ENCODE measurements around the gene APOBEC3B. TPM values are rescaled to one million over a fixed set of nuclear protein-coding genes. Genes with fewer than 3 reads are reported as not detected.
A peak's percentile ranks its signal among the peaks of the same experiment; 100 is the strongest.
"Not testable (repeated sequence)": the region's sequence is repeated elsewhere in the genome, so short reads cannot be mapped to it uniquely, and the experiment has no call there.

Gene APOBEC3B
- total RNA-seq, 1 donor from 2014 or later: 6.7 TPM

- H3K4me3 Mint-ChIP-seq: peak overlapping the region; percentile 79
- H3K27ac Mint-ChIP-seq: peak overlapping the region; percentile 87
- no peak for DNase-seq (ENCODE audit: extremely low spot score, unreplicated experiment)
- H3K36me3 Mint-ChIP-seq: peaks cover 5% of the 10 kb centered on the region
- peaks cover 40% of the 10 kb centered on the region for H3K4me1 Mint-ChIP-seq (ENCODE audit: unreplicated experiment)
- TF ChIP-seq, protein P1, sequence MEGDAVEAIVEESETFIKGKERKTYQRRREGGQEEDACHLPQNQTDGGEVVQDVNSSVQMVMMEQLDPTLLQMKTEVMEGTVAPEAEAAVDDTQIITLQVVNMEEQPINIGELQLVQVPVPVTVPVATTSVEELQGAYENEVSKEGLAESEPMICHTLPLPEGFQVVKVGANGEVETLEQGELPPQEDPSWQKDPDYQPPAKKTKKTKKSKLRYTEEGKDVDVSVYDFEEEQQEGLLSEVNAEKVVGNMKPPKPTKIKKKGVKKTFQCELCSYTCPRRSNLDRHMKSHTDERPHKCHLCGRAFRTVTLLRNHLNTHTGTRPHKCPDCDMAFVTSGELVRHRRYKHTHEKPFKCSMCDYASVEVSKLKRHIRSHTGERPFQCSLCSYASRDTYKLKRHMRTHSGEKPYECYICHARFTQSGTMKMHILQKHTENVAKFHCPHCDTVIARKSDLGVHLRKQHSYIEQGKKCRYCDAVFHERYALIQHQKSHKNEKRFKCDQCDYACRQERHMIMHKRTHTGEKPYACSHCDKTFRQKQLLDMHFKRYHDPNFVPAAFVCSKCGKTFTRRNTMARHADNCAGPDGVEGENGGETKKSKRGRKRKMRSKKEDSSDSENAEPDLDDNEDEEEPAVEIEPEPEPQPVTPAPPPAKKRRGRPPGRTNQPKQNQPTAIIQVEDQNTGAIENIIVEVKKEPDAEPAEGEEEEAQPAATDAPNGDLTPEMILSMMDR (conservative IDR thresholded peaks at IDR 0.05): no peak
- no peaks in the 10 kb centered on the region for H3K27me3 Mint-ChIP-seq
- H3K9me3 Mint-ChIP-seq: no peaks in the 10 kb centered on the region
Observed at GRCh38 chr22:39039306-39040126, 57.4 kb downstream of the APOBEC3B start.

DNA sequence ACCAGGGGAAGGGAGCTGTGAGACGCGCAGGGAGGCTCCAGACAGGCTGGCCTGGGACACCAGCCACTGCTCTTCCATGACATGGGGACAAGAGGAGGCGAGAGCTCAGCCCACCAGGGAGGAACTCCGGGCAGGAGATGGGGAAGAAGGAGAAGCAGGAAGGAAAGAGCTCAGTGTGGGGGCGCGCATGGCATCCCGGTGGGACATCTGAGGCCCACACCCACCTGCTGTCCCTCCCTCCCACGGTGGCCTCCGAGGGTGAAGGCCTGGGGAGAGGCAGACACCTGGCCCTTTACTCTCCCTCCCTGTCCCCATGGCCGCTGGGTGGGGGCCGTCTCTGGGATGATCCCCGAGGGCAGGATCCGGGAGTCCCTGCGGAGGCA lies 58.0 kb downstream of the APOBEC3B start:
- not testable (repeated sequence) for H3K9me3 Mint-ChIP-seq; H3K36me3 Mint-ChIP-seq; H3K27me3 Mint-ChIP-seq; DNase-seq (ENCODE audit: extremely low spot score, unreplicated experiment)
- Mint-ChIP-seq H3K4me1 (ENCODE audit: unreplicated experiment) (peaks cover 40% of the 10 kb centered on the region), H3K4me3 (peak overlapping the region; percentile 79), H3K27ac (peak overlapping the region; percentile 87)

- not testable (repeated sequence) for H3K9me3 Mint-ChIP-seq; H3K36me3 Mint-ChIP-seq; H3K27me3 Mint-ChIP-seq; DNase-seq (ENCODE audit: extremely low spot score, unreplicated experiment)
- H3K4me1 Mint-ChIP-seq (ENCODE audit: unreplicated experiment): peaks cover 41% of the 10 kb centered on the region
- TF ChIP-seq, protein P1 (conservative IDR thresholded peaks at IDR 0.05): peak; percentile 34
- H3K27ac Mint-ChIP-seq: peak within 1 kb of the TSS; percentile 87
- H3K4me3 Mint-ChIP-seq: peak within 1 kb of the TSS; percentile 89
Observed at GRCh38 chr22:39040538-39041296, 58.6 kb downstream of the APOBEC3B start, which contains the start of gene APOBEC3F. APOBEC3F (plus strand) TSS chr22:39040864; CDS start chr22:39040961, 97 bp downstream.

- H3K36me3 Mint-ChIP-seq: peaks cover 5% of the 10 kb centered on the region
- TF ChIP-seq, protein P1 (conservative IDR thresholded peaks at IDR 0.05): no peak
- no peaks in the 10 kb centered on the region for H3K27me3 Mint-ChIP-seq
- no peak overlapping the region for H3K27ac Mint-ChIP-seq
- H3K9me3 Mint-ChIP-seq: no peaks in the 10 kb centered on the region
- H3K4me1 Mint-ChIP-seq (ENCODE audit: unreplicated experiment): peaks cover 49% of the 10 kb centered on the region
- no peak for DNase-seq (ENCODE audit: extremely low spot score, unreplicated experiment)
- peak overlapping the region; percentile 54 for H3K4me3 Mint-ChIP-seq
Observed at GRCh38 chr22:39041908-39042307, 59.8 kb downstream of the APOBEC3B start.

Other genes starting within 250 kb of the APOBEC3B start
- gene SUN2, start 226.3 kb upstream of the APOBEC3B start, total RNA-seq (ENCODE audit: low replicate concordance): 43.5 and 70.5 TPM in 2 replicates
- 23.9 and 31.5 TPM in 2 replicates for gene DNAL4, start 188.2 kb upstream of the APOBEC3B start, total RNA-seq (ENCODE audit: low replicate concordance)
- gene NPTXR, start 138.3 kb upstream of the APOBEC3B start, total RNA-seq (ENCODE audit: low replicate concordance): 5.9 and 6.9 TPM in 2 replicates
- gene CBX6, start 110.1 kb upstream of the APOBEC3B start, total RNA-seq (ENCODE audit: low replicate concordance): 93.5 and 116 TPM in 2 replicates
- 0.67 and 1.6 TPM in 2 replicates for gene APOBEC3A, start 24.7 kb upstream of the APOBEC3B start, total RNA-seq (ENCODE audit: low replicate concordance)
- 26.0 and 55.3 TPM in 2 replicates for gene APOBEC3C, start 31.9 kb downstream of the APOBEC3B start, total RNA-seq (ENCODE audit: low replicate concordance)
- gene APOBEC3D, start 38.8 kb downstream of the APOBEC3B start, total RNA-seq (ENCODE audit: low replicate concordance): 3.9 and 6.9 TPM in 2 replicates
- 14.9 and 18.9 TPM in 2 replicates for gene APOBEC3F, start 58.5 kb downstream of the APOBEC3B start, total RNA-seq (ENCODE audit: low replicate concordance)
- gene APOBEC3G, start 94.9 kb downstream of the APOBEC3B start, total RNA-seq (ENCODE audit: low replicate concordance): 5.6 and 8.0 TPM in 2 replicates
- 0.63 and 1.1 TPM in 2 replicates for gene APOBEC3H, start 114.9 kb downstream of the APOBEC3B start, total RNA-seq (ENCODE audit: low replicate concordance)
- 4.8 and 5.0 TPM in 2 replicates for gene CBX7, start 170.3 kb downstream of the APOBEC3B start, total RNA-seq (ENCODE audit: low replicate concordance)

Measured in type B pancreatic cell (in vitro differentiated cells).